Prostate gland (tissue), 2 donors: Measurements from ENCODE around the gene NELFB. TPM values are rescaled to one million over a fixed set of nuclear protein-coding genes. Genes with fewer than 3 reads are reported as not detected.

Experiments used
- DNase-seq: peaks from one replicate; pipeline ENCODE4 v3.0.0-alpha.2; 2019; ENCODE audit warnings: low spot score
- H3K27ac ChIP-seq, 2 donors: fragments of 200-600 bp; sonication (generic); 2 replicates each; pipeline ENCODE4 v1.5.1; 2017 to 2019
- H3K27me3 ChIP-seq: fragments of 200-600 bp; sonication (generic); replicated peaks from 2 replicates; pipeline ENCODE4 v1.5.1; 2019; ENCODE audit not compliant: insufficient read depth
- H3K36me3 ChIP-seq, 2 donors: fragments of 200-600 bp; sonication (generic); 1 replicate in 1 of 2; 2 replicates in 1 of 2; pipeline versions ENCODE4 v1.5.1 to v1.8.1; 2017 to 2019
- H3K4me1 ChIP-seq: fragments of 200-600 bp; sonication (generic); replicated peaks from 2 replicates; pipeline ENCODE4 v1.5.1; 2019
- H3K4me3 ChIP-seq, 2 donors: fragments of 200-600 bp; sonication (generic); 2 replicates each; pipeline ENCODE4 v1.5.1; 2017 to 2019
- H3K9me3 ChIP-seq: fragments of 200-600 bp; sonication (generic); 2 replicates; pipeline ENCODE4 v1.5.1; 2017
- POLR2A ChIP-seq: fragments of 450-650 bp; IDR thresholded peaks from one replicate; pipeline ENCODE4 v1.6.1; 2016; ENCODE audit warnings: antibody characterized with exemption, mild to moderate bottlenecking
- POLR2AphosphoS5 ChIP-seq: sonication (generic); formaldehyde crosslinking; IDR thresholded peaks from one replicate; pipeline ENCODE4 v1.6.1; 2017; ENCODE audit warnings: antibody characterized with exemption
- WGBS: methylation state at CpG from one replicate; pipeline ENCODE4 v1.1.5; 2018; 5-methylcytosine and 5-hydroxymethylcytosine counted together
- intact Hi-C: fragments of 100-400 bp; cut with DNase I; formaldehyde crosslinking; loops from one replicate; pipeline ENCODE4 v1.14.2; 2022
- total RNA-seq, 2 donors: library from RNA; depleted of rRNA; stranded (reverse); fragments of >200 nt; gene quantifications; one replicate each; pipeline ENCODE4 v1.1.0, GENCODE V29; 2016
- TF ChIP-seq, protein P1 (sequence below), 4 experiments: fragments of 200-600 bp in 2 of 4; fragments of 450-650 bp in 2 of 4; sonication (generic) in 2 of 4; IDR thresholded peaks; 1 replicate in 3 of 4; 2 replicates in 1 of 4; pipeline ENCODE4 v1.5.1; 2016 to 2019; ENCODE audit warnings: antibody characterized with exemption in 4 of 4, mild to moderate bottlenecking in 2 of 4, moderate library complexity in 2 of 4

NELFB gene
- total RNA-seq, 2 donors from 2014 or later: 44.9 to 82.1 TPM

DNA sequence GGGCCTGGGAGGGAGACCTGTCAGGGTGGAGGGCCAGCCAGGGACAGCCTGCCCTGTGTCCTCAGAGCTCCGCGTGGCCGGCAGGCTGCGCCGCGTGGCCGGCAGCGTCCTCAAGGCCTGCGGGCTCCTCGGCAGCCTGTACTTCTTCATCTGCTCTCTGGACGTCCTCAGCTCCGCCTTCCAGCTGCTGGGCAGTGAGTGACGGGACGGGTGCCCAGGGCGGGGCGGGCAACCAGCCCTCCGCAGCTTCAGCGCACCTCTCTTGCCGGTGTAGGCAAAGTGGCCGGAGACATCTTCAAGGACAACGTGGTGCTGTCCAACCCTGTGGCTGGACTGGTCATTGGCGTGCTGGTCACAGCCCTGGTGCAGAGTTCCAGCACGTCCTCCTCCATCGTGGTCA, 22.6 kb upstream of the NELFB start:
- DNase-seq: no peak
- H3K27me3 ChIP-seq: peaks cover 4% of the 10 kb centered on the region
- no peak overlapping the region for H3K4me3 ChIP-seq
- no peaks in the 10 kb centered on the region for H3K36me3 ChIP-seq
- H3K27ac ChIP-seq: no peak overlapping the region
- peaks cover 20% of the 10 kb centered on the region for H3K4me1 ChIP-seq
- no peaks in the 10 kb centered on the region for H3K9me3 ChIP-seq
- intact Hi-C loops: no loop called here
- 69% methylated on average over 22 of the region's 24 CpGs for WGBS
- TF ChIP-seq POLR2AphosphoS5: no peak
- no peak for TF ChIP-seq POLR2A
- TF ChIP-seq, protein P1, sequence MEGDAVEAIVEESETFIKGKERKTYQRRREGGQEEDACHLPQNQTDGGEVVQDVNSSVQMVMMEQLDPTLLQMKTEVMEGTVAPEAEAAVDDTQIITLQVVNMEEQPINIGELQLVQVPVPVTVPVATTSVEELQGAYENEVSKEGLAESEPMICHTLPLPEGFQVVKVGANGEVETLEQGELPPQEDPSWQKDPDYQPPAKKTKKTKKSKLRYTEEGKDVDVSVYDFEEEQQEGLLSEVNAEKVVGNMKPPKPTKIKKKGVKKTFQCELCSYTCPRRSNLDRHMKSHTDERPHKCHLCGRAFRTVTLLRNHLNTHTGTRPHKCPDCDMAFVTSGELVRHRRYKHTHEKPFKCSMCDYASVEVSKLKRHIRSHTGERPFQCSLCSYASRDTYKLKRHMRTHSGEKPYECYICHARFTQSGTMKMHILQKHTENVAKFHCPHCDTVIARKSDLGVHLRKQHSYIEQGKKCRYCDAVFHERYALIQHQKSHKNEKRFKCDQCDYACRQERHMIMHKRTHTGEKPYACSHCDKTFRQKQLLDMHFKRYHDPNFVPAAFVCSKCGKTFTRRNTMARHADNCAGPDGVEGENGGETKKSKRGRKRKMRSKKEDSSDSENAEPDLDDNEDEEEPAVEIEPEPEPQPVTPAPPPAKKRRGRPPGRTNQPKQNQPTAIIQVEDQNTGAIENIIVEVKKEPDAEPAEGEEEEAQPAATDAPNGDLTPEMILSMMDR (IDR thresholded peaks at IDR 0.05): no peak

GRCh38 chr9:137233143-137233980, 21.8 kb upstream of the NELFB start:
- no peaks in the 10 kb centered on the region for H3K36me3 ChIP-seq
- no peak for DNase-seq
- no peak overlapping the region for H3K27ac ChIP-seq
- no peak overlapping the region for H3K4me3 ChIP-seq
- intact Hi-C loops: no loop called here
- no peak for TF ChIP-seq POLR2A
- TF ChIP-seq POLR2AphosphoS5: no peak
- TF ChIP-seq, protein P1 (IDR thresholded peaks at IDR 0.05): no peak
- H3K27me3 ChIP-seq: peaks cover 4% of the 10 kb centered on the region
- no peaks in the 10 kb centered on the region for H3K9me3 ChIP-seq
- WGBS: 68% methylated on average over 40 of the region's 40 CpGs
- peaks cover 23% of the 10 kb centered on the region for H3K4me1 ChIP-seq

- no peak for DNase-seq
- H3K36me3 ChIP-seq: no peaks in the 10 kb centered on the region
- H3K9me3 ChIP-seq: no peaks in the 10 kb centered on the region
- H3K27me3 ChIP-seq: peaks cover 4% of the 10 kb centered on the region
- H3K4me1 ChIP-seq: peaks cover 26% of the 10 kb centered on the region
- H3K27ac ChIP-seq: no peak overlapping the region
- WGBS: 58% methylated on average over 31 of the region's 40 CpGs
- H3K4me3 ChIP-seq: no peak overlapping the region
- TF ChIP-seq POLR2A (no peak), POLR2AphosphoS5 (no peak)
- TF ChIP-seq, protein P1 (IDR thresholded peaks at IDR 0.05): no peak
- intact Hi-C loops: no loop called here
Measured at GRCh38 chr9:137234055-137234697, 21.0 kb upstream of the NELFB start.

DNA sequence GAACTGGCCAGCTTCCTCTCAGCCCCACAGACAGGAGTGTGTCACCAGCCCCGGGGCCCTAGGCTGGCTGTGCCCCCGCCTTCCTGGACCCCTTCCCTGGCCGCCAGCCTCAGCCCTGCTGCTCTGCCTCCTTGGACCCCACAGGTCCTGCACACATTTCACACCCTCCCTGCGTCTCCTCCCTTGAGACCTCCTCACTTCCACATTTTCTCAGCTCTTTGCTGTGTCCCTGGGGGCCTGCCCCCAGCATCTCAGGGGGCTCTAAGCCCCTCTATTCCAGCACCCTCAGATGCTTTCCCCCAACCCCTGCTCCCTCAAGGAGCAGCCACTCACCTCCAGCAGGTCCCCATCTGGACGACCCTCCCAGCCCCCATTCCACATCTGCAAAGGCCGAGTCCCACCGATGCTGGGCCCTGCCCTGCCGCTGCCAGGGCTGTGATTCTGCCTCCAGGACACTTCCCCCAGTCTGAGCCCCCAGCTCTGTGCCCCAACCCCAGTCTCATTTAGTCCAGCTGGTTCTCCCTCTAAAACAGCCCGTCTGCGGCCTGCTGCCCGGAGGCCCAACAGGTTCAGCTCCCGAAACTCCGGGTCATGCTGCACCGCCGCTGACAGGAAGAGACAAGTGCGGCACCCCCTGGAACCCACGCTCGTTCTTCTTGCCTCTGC, 20.2 kb upstream of the NELFB start:
- WGBS: 75% methylated on average over 17 of the region's 18 CpGs
- peaks cover 4% of the 10 kb centered on the region for H3K27me3 ChIP-seq

More for the DNA sequence above, 20.2 kb upstream of the NELFB start:
- no peaks in the 10 kb centered on the region for H3K36me3 ChIP-seq
- no peaks in the 10 kb centered on the region for H3K9me3 ChIP-seq
- TF ChIP-seq POLR2A (no peak), POLR2AphosphoS5 (no peak)
- no peak overlapping the region for H3K27ac ChIP-seq
- H3K4me3 ChIP-seq: no peak overlapping the region
- intact Hi-C loops: loop anchor here (5.0 kb wide), 1 partner anchor 113 kb away; no protein-coding TSS in a partner anchor
- peaks cover 29% of the 10 kb centered on the region for H3K4me1 ChIP-seq
- no peak for DNase-seq
